ENCODE data around the gene RAB11FIP4.

RAB11FIP4 gene

GRCh38 chr17:31453896-31454295, 62.4 kb downstream of the RAB11FIP4 start:
- DNase-seq, result no peak

GRCh38 chr17:31456814-31457213, 65.3 kb downstream of the RAB11FIP4 start:
- no peak for DNase-seq

GRCh38 chr17:31457391-31458234, 66.1 kb downstream of the RAB11FIP4 start:
- DNase-seq, result no peak

- no peak for DNase-seq
Observed at GRCh38 chr17:31458829-31459228, 67.4 kb downstream of the RAB11FIP4 start.

- no peak for DNase-seq
Observed at GRCh38 chr17:31459716-31460115, 68.2 kb downstream of the RAB11FIP4 start.

GRCh38 chr17:31460226-31460721, 68.8 kb downstream of the RAB11FIP4 start:
- no peak for DNase-seq

- DNase-seq, result no peak
Observed at GRCh38 chr17:31461227-31461810, 69.8 kb downstream of the RAB11FIP4 start.

- DNase-seq, result no peak
Observed at GRCh38 chr17:31462261-31462660, 70.8 kb downstream of the RAB11FIP4 start.

- DNase-seq, result no peak
Observed at GRCh38 chr17:31466096-31466760, 74.8 kb downstream of the RAB11FIP4 start.

GRCh38 chr17:31467502-31468256, 76.2 kb downstream of the RAB11FIP4 start:
- peak in 54 of 56 donors; percentile 18 to 85 (median 68) for DNase-seq

- no peak for DNase-seq
Observed at GRCh38 chr17:31469959-31470358, 78.5 kb downstream of the RAB11FIP4 start.

GRCh38 chr17:31470592-31470991, 79.1 kb downstream of the RAB11FIP4 start:
- peak in 1 of 56 donors; percentile 50 for DNase-seq

GRCh38 chr17:31472137-31472536, 80.7 kb downstream of the RAB11FIP4 start:
- peak in 40 of 56 donors; percentile 9 to 80 (median 40) for DNase-seq

GRCh38 chr17:31475378-31476162, 84.1 kb downstream of the RAB11FIP4 start:
- DNase-seq, result no peak

- DNase-seq, result peak in 3 of 56 donors; percentile 12 to 35 (median 20)
Observed at GRCh38 chr17:31476525-31477416, 85.3 kb downstream of the RAB11FIP4 start.

- DNase-seq, result no peak
Observed at GRCh38 chr17:31477417-31478055, 86.1 kb downstream of the RAB11FIP4 start.

- no peak for DNase-seq
Observed at GRCh38 chr17:31479062-31479408, 87.6 kb downstream of the RAB11FIP4 start.

GRCh38 chr17:31479524-31479923, 88.0 kb downstream of the RAB11FIP4 start:
- no peak for DNase-seq

GRCh38 chr17:31480067-31480466, 88.6 kb downstream of the RAB11FIP4 start:
- no peak for DNase-seq
